ENCODE data around the gene SUCLA2.
"Not testable (repeated sequence)": the region's sequence is repeated elsewhere in the genome, so short reads cannot be mapped to it uniquely, and the experiment has no call there.

The SUCLA2 gene

DNA sequence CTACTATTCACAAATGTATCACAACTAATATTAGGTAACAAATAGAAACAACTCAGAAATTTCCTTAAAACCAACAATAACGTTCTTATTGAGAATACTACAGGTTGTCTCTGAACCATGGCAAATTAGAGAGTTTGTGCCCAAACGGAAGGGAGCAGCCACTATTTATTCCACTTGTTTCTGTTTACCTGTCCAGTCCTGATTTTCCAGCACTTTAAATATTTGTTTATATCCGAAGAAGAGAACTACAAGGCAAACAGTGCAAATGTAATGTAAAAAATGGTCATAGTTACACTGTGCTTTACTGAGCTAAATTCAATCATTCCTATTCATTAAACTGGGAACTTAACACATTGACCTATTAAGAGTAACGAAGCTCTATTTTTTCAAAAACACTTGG, 9.2 kb downstream of the SUCLA2 start:
- DNase-seq (ENCODE audit: low read depth in 3 of 3) = no peak

DNA sequence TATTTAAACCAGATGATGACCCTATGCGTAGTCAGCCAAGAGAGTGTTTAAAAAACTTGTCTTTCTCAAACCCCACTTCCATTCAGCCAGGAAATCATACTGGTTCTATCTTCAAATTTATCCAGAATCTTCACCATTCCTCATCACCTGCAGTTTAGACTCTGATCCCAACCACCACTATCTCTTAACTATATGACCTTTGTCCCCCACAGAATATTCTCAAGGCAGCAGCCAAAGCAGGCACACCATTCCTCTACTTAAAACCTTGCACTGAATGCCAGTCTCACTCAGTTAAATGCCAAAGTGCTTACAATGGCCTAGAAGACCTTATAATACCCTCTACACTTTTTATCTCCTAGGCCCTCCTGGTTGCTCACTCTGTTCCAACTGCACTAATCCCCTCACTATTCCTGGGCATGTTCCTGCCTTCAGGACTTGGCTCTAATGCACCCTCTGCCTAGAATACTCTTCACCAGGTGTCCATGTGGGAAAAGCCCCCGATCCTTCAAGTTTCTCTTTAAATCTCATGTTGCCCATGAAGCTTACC, 10.1 kb downstream of the SUCLA2 start:
- DNase-seq (ENCODE audit: low read depth in 3 of 3) = no peak

DNA sequence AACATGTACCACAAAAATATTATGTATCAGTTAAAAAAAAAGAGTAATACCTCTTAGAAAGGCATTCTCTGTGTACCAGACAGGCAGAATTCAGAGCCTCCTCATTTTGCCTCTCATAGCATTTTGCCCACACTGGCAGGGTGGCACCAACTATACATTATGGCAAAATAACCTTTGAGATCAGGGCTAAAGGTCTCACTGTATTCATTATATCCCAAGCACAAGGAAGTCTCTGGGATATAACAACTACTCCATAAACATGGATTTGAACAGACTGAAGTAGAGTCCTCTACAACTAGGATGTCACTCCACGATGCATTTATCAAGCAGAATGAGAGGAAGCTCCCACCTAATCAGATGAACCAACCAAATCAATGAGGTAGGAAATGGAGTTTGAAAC, 10.6 kb downstream of the SUCLA2 start:
- DNase-seq (ENCODE audit: low read depth in 3 of 3) = no peak

DNA sequence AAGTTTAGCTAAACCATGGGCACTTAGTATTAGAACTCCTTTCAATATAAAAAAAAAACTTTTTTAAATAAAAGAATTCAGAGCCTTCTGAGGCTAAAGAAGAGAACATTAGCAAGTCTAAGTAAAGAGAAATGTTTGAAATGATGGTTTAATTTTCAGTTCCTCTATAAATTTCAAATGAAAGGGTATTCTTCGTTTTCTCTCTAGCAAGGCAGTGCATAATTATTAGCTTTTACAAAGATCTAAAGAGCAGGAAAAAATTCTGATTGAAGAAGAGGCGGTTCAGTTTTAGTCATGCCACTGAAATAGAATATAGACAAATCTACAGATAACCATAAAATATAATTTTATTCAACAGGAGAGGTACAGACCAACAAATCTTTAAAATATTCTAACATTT, 18.0 kb downstream of the SUCLA2 start:
- no peak for DNase-seq (ENCODE audit: low read depth in 3 of 3)

DNA sequence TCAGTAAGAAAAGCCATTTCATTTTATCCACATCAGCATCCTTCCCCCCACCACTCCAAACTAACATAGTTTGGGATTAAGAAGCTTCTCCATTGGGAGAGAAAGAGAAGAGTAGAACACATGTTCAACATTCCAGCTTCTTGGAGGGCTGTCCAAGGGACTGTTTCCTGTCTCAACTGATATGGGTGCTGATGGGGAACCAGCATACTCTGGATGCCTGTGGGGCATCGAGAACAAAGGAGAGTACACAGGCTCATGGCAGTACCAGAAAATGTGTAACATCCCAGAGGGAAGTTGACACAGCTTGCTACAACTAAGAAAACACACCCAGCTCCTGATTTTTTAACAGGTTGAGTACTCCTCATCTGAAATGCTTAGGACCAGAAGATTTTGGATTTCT, 24.7 kb downstream of the SUCLA2 start:
- DNase-seq (ENCODE audit: low read depth in 3 of 3) = no peak

DNA sequence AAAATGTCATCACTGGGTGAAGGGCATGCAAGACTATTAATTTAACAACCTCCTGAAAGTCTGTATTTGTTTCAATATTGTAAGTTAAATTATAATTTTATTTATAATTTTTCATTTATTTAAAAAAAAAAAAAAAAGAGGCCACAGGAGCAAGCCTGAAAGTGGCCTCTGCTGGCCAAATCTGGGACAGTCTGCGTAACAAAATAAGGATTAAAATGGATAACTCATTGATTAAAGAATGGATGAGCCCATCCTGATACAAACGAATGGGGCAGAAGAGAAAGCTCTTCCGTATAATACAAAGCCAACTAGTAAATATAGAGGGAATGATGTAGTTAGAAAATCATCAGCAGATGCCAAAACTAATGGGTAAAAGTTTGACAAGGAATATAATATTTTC, 36.2 kb downstream of the SUCLA2 start:
- DNase-seq (ENCODE audit: low read depth in 3 of 3) = no peak

DNA sequence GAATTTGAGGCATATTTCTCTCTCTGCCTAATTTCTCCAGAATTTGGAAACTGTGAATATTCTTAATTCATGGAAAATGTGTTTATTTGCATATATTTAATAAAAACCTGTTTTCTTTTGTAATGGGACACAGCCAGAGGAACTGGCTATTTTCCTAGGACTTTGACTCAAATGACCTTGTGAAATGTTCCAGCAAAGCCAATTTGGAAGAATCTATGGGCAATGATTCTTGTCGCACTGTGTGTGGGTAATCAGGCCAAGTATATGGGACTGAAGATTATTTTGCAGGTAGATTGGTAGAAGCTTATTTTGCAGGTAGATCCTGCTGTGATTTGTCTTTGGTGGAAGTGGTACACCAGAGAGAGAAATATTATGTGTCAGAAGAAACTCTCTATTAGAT, 38.8 kb downstream of the SUCLA2 start:
- no peak for DNase-seq (ENCODE audit: low read depth in 3 of 3)

DNA sequence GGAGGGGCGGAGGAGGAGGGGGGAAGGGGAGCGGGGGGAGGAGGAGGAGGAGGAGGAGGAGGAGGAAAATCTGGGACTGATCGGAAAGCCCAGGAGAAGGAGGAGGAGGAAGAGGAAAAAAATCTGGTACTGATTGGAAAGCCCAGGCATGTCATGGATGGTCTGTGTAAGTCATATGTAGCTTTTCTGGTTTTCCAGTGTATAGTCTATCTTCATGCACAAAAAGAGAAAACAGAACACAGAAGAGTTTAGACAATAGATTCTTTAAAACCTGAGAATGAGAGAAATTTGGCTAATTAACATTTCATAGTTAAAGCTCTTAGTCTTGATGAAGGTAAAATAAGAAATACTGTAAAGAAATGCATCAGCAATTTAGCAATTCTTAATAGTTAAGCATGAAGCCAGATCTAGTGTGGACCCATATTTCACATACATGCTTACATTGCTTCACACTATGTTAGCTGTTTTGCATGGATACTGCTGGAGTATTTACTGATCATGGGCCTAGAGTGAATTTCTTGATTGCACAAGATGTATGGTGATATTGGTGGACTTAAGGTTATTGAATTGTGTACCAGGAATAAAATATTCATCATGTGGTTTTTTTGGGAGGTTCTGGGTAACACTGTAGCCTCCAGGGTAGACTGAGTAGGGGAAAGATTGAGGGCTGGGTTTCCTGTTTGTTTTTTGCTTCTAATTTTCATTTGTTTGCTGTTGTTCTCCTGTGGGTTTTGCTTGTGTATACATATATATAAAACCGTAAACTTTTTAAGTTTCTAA, 41.4 kb downstream of the SUCLA2 start:
- DNase-seq (ENCODE audit: low read depth in 3 of 3) = no peak

DNA sequence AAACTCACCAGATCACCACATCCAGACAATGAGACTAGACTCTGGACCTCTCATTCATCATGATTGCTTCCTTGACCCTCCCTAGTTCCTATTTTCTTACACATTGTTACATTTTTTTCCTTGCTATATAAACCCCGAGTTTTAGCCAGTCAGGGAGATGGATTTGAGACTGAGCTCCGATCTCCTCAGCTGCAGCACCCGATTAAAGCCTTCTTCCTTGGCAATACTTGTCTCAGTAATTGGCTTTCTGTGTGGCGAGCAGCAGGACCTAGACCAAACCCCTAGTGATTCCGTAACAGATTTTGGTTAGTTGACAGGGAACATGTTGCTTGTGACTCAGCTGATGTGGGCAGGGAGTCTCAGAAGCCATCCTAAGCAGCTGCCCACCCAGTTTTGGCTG, 44.0 kb downstream of the SUCLA2 start:
- DNase-seq (ENCODE audit: low read depth in 3 of 3) = no peak

DNA sequence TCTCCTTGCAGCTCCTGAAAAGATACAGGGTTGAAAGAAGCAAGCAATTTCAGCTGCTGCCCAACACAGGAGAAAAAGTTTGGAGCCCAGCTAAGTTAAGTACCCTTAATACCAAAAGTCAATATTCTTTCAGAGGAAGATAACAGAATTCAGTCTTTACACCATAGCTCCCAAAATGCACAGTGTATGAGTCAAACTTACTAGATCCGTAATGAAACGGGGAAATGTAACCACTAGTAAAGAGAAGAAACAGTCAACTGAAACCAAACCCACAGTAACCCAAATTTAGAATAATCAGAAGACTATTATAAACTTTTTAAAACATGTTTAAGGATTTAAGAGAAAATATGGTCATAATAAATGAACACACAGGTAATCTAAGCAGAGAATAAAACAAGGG, 45.2 kb downstream of the SUCLA2 start:
- DNase-seq (ENCODE audit: low read depth in 3 of 3) = no peak

DNA sequence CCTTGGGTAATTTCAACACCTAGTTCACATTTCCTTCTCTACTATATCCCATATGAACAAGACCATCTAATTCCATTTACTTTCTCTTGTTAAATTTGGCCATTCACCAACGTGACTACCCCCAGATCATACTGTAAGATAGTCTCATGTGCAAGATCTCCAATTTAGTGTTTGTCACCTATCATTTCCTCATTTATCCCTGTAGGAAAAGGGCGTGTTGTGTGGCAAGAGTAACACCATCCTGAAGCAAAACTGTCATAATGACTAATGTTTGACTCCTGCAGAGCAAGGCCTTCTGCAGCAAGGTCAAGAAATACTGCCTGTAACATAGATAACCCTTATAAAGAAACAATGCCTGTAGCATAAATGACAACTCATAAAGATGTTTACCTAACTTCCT, 51.3 kb downstream of the SUCLA2 start:
- no peak for DNase-seq (ENCODE audit: low read depth in 3 of 3)

DNA sequence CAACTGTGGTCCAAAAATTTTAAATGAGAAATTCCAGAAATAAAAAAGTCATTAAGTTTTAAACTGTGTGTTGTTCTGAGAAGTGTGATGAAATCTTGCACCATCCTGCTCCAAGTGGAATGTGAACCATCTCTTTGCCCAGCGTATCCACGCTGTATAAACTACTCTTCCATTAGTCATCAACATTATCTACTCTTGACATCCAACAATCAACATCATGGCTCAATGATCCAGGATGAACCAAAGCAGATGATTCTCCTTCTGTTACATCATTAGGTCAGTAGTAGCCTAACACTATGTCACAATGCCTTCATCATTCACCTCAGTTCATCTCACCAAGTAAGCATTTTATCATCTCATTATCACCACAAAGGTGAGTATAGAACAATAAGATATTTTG, 55.3 kb downstream of the SUCLA2 start:
- DNase-seq (ENCODE audit: low read depth in 3 of 3) = no peak

DNA sequence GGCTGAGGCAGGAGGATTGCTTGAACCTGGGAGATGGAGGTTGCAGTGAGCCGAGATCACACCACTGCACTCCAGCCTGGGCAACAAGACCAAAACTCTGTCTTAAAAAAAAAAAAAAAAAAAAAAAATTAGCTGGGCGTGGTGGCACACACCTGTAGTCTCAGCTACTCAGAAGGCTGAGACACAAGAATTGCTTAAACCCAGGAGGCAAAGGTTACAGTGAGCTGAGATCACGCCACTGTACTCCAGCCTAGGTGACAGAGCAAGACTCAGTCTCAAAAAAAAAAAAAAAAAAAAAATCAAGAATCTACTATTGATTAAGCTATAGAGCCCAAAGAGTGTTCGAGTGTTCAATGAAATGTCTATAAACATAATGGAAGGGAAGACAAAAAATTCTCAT, 55.9 kb downstream of the SUCLA2 start:
- DNase-seq (ENCODE audit: low read depth in 3 of 3) = not testable (repeated sequence)

DNA sequence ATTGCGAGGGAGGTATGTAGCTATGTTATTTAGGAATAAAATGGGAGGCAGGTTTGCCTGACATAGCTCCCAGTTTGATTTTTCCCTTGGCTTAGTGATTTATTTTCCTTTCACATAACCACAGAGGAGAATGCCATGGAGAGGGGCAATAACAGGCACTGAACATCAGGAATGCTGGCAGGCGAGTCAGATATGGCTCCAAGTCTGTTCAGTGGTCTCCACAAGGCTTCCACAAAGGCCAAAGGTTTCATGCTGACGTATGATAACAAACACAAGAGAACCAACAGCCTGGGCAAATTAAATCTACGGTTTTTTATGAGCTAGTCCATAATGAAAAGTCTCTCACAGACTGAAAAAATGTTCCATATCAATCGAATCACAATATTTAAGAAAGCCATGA, 66.7 kb downstream of the SUCLA2 start:
- DNase-seq (ENCODE audit: low read depth in 3 of 3) = no peak

DNA sequence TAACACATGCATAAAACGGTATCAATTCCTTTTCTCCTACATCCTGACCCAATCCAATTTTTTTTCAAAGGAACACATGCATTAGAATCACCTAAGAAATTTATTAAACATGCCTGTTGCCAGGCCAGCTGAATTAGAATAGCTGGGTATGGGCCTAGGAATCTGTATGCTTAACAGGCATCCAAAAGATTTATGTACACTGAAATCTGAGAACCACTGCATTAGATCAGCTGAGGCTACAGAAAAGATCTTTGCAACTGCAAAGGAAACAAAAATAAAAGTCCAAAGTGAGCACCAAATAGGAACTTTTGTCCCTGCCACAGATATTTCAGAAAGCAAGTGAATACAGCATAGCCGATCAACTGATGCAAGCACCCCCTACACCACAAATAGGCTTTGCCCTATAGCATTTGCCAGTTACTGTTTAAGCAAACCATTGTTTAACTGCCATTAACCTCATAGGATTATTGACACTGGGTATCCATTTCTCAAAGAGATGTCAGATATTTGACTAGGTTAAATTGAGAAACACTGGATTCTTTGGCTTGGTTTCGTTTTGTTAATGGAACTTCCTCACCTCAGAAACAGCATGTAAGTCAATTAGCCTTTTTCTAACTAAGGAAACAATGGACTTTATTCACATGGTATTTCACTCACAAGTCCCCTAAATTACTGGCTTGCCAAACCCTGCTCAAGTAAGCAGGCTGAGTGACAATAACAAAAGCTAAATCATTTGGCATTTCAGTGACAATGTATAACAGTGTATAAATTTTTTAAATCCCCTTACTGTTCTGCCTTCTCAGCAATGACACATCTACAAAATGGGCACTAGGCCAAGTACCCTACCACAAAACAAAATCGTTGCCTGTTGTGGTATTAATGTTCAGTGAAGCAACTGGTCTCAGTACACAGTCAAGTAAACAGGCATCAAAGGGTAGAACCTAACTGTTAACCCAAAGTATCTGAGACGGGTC, 67.8 kb downstream of the SUCLA2 start:
- DNase-seq (ENCODE audit: low read depth in 3 of 3) = no peak

DNA sequence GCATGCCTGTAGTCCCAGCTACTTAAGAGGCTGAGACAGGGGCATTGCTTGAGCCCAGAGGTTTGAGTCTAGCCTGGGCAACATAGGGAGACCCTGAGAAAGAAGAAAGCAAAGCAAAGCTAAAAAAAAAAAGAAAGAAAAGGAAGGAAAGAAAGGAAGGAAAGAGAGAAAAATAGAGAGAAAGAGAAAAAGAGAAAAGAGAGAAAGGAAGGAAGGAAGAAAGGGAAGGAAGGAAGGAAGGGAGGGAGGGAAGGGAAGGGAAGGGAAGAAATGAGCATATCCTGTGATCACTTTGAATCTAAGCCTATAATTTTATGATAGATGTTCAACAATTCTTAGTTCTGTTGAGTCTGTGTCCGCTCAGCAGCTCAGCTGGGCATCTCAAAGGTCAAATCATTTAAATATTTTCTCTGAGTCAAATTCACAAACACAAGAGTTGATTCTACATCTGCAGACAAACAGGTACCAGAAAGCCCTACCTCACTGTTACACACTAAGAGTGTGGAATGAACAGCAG, 70.4 kb downstream of the SUCLA2 start:
- DNase-seq (ENCODE audit: low read depth in 3 of 3) = no peak

DNA sequence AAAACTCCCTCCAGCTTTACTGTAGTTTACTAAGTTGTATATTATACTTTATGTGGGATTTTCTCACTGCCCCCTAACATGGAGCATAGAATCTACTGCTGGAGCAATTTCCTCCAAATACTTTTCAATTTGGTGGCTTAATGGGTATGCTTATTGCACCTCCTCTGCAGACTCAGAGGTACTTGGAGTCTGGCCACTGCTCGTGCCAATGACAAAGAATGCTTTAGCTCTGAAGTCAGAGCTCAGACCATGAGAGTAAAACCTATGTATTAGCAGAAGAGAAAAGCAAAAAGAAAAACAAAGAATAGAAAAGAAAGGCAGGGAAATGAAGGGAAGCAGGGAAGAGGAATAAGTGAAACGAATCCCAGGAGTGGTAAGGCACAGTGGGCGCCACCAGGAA, 71.9 kb downstream of the SUCLA2 start:
- no peak for DNase-seq (ENCODE audit: low read depth in 3 of 3)

DNA sequence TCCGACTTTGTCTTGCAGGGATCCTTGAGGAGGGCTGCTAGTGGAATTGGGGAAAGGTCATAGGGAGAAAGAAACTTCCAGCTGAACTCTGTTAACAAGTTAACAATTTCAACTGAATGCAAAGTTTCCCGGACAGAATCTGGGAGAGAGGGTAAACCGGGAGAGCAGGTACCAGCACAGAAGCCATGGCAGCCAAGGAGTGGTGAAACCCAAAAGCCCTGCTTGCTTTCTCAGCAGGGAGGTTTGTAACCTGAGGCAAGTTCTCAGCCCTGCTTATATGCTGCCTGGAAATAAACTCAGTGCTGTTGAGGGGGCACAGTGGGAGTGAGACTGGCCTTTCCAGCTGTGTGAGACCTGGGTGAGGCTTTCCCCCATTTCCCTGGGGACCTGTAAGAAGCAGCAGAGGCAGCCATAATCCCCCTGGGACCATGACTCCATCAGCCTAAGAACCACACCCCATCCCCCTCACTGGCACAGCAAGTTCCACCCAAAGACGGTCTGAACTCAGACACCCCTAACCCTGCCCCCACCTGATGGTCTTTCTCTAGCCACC, 84.0 kb downstream of the SUCLA2 start:
- no peak for DNase-seq (ENCODE audit: low read depth in 3 of 3)

DNA sequence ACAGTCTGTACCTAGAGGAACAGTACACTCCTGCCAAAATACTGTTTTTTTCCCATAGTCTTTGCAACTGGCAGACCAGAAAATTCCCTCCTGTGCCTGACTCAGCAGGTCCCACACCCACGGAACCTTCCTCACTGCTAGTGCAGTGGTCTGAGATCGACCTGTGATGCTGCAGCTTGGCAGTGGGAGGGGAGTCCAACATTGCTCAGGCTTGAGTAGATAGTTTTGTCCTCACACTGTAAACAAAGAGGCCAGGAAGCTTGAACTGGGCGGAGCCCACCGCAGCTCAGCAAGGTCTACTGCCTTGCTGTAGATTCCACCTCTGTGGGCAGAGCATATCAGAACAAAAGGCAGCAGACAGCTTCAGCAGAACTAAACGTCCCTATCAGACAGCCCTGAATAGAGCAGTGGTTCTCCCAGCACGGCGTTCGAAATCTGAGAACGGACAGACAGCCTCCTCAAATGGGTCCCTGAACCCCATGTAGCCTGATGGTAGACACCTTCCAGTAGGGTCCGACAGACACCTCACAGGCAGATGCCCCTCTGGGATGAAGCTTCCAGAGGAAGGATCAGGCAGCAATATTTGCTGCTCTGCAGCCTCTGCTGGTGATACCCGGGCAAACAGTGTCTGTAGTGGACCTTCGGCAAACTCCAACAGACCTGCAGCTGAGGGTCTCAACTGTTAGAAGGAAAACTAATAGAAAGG, 92.7 kb downstream of the SUCLA2 start:
- no peak for DNase-seq (ENCODE audit: low read depth in 3 of 3)

DNA sequence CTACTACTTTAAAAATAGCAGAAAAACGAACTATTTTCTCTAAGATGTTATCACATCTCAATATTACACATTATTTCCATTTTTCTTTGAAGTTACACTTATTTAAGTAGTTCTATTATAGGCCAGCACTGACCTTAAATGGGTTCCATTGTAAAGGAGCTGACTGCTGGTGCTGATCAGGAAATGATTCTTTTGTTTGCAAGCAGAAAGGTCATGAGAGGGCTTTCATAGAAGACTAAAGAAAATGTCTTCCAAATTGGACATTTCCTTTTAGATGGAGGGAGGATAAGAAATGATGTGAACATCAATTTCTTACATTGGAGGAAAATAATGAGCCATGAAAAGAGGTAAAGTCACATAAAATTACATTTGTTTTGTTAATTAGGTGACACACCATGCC, 96.2 kb downstream of the SUCLA2 start:
- DNase-seq (ENCODE audit: low read depth in 3 of 3) = no peak

DNA sequence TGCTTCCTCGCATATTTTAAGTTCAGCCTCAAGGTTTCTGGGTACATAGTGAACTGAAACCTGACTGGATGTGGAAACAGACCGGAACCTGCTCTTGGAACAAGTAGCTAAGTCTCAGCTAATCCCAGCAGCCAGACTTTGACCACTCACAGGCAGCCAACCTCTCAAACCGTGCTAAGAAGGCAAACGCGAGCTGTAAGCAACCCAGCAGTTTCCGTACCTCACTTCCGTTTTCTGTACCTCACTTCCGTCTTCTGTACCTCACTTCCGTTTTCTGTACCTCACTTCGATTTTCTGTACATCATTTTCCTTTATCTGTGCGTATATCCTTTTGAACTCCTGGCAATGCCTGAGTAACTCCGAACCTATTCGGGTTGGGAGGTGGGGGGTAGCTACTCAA, 96.8 kb downstream of the SUCLA2 start:
- DNase-seq (ENCODE audit: low read depth in 3 of 3) = no peak

DNA sequence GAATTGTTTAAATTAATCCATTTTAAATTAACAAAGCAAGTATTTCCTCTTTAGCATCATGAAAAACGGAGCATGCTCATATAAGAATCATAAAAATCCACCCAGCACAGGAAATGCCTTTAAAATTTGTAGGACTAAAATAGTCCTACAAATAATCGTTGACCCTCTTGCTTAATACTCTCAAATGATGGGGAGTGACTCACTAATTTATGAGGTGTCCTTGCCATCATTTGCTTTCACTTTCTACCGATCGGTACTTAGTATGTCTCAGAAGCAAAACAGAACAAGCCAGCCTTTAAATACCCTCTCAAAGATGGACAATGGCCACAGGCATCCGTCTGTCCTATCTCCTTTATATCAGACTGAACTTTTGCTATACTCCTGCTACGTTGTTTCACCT, 97.2 kb downstream of the SUCLA2 start:
- DNase-seq (ENCODE audit: low read depth in 3 of 3) = no peak

Measured in stimulated activated CD4-positive, alpha-beta T cell treated with anti-CD3 and anti-CD28 coated beads, TNF-alpha, amount 100 ng/mL, for 4 hours (primary cell).